ENCODE results near the gene LIPK. TPM values are rescaled to one million over a fixed set of nuclear protein-coding genes. Genes with fewer than 3 reads are reported as not detected.

The LIPK gene
- total RNA-seq, 1 donor from 2014 or later = not detected

- DNase-seq (ENCODE audit: low spot score) = no peak
Observed at GRCh38 chr10:88783724-88784123, 77.7 kb downstream of the LIPK start.

DNA sequence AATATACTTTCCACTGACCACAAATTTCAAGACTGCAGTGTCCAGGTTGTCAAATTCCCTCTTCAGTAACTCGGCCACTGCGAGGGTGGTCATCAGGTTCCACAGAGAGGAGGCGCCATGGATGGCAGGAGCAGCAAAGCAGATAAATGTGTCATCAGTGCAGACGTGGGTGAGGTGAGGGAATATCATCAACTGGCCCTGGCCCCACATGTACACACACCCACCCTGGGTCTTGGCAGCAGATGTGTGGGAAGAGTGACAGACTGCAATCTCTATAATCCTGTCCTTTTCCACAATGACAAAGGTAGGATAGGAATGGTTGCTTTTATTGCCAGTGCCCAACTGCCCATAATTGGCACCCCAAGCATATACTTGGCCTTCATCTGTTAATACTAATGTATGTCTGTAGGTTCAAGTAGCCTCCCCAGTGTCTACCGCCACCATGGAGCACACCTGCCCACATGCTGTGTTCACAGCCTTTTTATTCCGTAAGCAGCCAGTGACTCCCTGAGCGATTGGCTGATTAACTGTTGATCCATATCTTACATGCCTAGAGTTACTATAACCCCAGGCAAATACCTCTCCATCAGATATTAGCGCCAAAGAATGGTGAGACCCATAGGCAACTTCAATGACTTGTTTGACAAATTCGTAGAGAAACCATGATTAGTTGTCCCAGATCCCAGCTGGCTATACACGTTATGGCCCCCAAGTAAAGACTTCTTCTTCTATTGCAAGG, 80.2 kb downstream of the LIPK start:
- no peak for DNase-seq (ENCODE audit: low spot score)

- no peak for DNase-seq (ENCODE audit: low spot score)
Observed at GRCh38 chr10:88787463-88787862, 81.4 kb downstream of the LIPK start.

DNA sequence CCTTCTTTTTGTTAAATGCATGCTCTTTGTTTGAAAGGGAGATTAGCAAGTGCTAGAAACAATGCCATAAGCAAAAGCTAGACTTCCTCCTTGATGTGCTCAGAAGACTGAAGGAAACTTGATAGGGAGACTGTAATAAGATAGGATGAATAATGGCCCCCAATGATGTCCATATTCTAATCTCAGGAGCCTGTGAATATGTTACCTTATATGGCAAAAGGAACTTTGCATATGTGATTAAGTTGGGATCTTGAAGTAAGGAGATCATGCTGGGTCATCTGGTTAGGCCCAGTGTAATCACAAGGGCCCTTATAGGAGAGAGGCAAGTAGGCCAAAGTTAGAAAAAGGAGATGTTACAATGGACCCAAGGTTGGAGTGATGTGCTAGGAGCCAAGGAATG, 82.9 kb downstream of the LIPK start:
- DNase-seq (ENCODE audit: low spot score) = no peak

- DNase-seq (ENCODE audit: low spot score) = no peak
Observed at GRCh38 chr10:88791924-88792323, 85.9 kb downstream of the LIPK start.

DNA sequence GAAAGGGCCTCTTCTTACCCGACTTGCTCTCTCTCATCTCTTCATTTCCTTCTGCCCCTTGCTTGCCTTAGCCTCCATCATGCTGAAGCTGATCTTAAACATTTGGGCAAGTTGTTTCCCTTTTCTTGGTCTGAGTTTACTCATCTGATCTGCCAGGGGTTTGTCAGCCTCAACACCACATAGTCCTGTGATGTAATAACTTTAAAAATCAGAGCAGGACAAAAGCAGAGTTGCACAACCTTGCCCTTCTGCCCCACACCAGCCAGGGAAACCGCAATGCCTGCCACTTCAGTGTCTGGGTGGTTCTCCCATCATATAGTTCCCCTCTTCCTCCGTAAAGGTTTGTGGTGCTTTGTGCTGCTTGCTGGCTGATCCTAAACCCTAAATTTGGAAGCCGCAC, 86.6 kb downstream of the LIPK start:
- no peak for DNase-seq (ENCODE audit: low spot score)

- DNase-seq (ENCODE audit: low spot score) = no peak
Observed at GRCh38 chr10:88793712-88794299, 87.8 kb downstream of the LIPK start.

DNA sequence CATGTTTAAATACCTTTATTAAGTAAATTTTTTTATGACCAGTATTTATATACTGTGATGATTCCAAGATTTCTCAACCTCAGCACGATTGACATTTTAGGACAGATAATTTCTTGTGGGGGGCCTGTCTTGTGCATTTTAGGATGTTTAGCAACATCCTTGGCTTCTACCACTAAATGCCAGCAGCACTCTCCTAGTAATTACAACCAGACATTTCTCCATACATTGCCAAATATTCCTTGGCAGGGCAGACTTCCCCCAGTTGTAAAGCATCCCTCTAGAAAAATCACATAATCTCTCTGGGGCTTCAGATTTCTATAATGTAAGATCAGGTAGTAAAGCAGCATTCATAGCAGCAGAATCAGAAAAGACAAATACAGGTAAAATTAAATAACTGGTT, 88.7 kb downstream of the LIPK start:
- DNase-seq (ENCODE audit: low spot score) = no peak

GRCh38 chr10:88800152-88801125, 94.4 kb downstream of the LIPK start:
- no peak for DNase-seq (ENCODE audit: low spot score)

Other genes starting within 250 kb of the LIPK start
- 10.2 TPM for gene RNLS, start 122.9 kb upstream of the LIPK start, total RNA-seq
- gene LIPJ, start 119.5 kb upstream of the LIPK start, total RNA-seq = not detected
- not detected for gene LIPF, start 41.8 kb upstream of the LIPK start, total RNA-seq
- gene LIPN, start 53.8 kb downstream of the LIPK start, total RNA-seq = 0.74 TPM
- not detected for gene LIPM, start 96.5 kb downstream of the LIPK start, total RNA-seq
- 0.80 TPM for gene ANKRD22, start 145.6 kb downstream of the LIPK start, total RNA-seq
- gene STAMBPL1, start 174.0 kb downstream of the LIPK start, total RNA-seq = 5.1 TPM
- gene ACTA2, start 246.5 kb downstream of the LIPK start, total RNA-seq = 204 TPM

Data from mesenteric fat pad (tissue), 1 donor.